ENCODE data around the gene TASL.
"Not testable (repeated sequence)": the region's sequence is repeated elsewhere in the genome, so short reads cannot be mapped to it uniquely, and the experiment has no call there.

Gene TASL

DNA sequence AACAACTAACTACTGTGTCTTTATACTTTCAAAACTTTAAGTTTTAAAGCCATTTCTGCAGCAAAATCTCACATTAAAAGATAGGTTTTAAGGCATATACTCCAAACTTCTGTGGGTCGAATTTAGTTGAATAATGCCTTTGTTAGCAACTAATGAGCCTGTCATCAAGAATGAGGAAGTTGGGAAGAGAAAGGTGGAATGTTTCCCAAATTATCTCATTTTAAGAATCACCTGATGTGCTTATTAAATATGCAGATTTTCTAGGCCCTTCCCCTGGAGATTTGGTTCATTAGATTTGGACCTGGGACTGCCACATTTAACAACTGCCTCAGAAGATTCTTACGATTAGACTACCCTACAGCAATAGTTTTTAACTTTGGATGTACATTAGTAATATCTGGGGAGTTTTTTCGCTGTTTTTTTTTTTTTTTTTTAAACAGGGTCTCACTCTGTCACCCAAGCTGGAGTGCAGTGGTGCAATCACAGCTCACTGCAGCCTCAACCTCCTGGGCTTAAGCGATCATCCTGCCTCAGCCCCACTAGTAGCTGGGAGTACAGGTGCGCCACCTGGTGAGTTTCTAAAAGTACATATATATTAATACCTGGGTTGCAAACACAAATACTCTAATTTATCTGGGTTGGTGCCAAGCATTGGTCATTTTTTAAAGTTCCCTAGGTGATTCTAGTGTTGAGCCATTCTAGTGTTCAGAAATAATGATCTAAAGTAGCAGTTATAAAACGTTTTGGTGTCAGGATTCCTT lies 16.1 kb upstream of the TASL start:
- no peak overlapping the region for H3K4me3 Mint-ChIP-seq

DNA sequence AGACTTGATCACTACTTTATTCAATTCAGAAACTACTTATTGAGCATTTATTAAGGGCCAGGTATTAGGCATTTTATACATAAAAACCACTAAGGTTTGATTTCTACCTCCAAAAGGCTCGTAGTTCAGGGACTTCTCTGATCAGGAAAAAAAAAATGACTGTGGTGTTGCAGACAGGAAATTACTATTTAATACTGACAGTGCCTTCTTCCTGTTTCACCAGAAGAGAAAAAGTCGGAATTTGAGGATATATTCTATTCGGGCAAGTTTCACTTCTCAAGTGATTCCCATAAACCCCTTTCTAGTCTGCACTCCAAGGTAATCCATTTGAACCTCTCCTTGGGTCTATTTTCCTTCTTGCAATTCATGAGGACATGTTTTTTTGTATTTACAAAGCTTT lies 15.3 kb upstream of the TASL start:
- peaks cover 16% of the 10 kb centered on the region for H3K4me1 Mint-ChIP-seq (ENCODE audit: low read depth)
- no peak overlapping the region for H3K27ac Mint-ChIP-seq
- H3K9me3 Mint-ChIP-seq: no peaks in the 10 kb centered on the region
- no peak for DNase-seq
- no peaks in the 10 kb centered on the region for H3K36me3 Mint-ChIP-seq (ENCODE audit: low read depth)
- no peak overlapping the region for H3K4me3 Mint-ChIP-seq
- peaks cover 37% of the 10 kb centered on the region for H3K27me3 Mint-ChIP-seq

More for the DNA sequence above, 16.1 kb upstream of the TASL start:
- Mint-ChIP-seq H3K27me3 (peaks cover 35% of the 10 kb centered on the region), H3K27ac (no peak overlapping the region), H3K36me3 (ENCODE audit: low read depth) (no peaks in the 10 kb centered on the region), H3K9me3 (no peaks in the 10 kb centered on the region), H3K4me1 (ENCODE audit: low read depth) (peaks cover 17% of the 10 kb centered on the region)
- no peak for DNase-seq

DNA sequence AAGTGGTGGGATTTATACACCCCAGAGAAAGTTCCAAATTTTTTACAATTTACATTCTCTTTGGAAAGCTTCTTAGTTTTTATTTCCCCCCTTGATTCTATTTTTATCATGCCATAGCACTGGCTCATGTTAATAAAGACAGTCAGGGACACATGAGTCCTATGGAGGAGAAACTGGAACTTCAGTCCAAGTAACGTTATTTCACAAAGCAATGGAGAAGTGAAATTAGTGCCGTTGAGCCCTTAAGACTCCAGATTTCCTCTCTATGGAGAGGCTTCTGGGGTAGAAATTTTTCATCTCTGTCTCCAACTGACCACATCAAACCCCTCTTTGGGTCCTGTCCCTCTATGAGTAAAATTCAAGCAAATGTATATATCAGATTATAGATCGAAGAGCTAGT lies 12.8 kb upstream of the TASL start:
- H3K36me3 Mint-ChIP-seq (ENCODE audit: low read depth): no peaks in the 10 kb centered on the region
- H3K4me1 Mint-ChIP-seq (ENCODE audit: low read depth): peaks cover 5% of the 10 kb centered on the region
- no peaks in the 10 kb centered on the region for H3K9me3 Mint-ChIP-seq
- peaks cover 30% of the 10 kb centered on the region for H3K27me3 Mint-ChIP-seq
- no peak overlapping the region for H3K4me3 Mint-ChIP-seq
- no peak for DNase-seq
- no peak overlapping the region for H3K27ac Mint-ChIP-seq

DNA sequence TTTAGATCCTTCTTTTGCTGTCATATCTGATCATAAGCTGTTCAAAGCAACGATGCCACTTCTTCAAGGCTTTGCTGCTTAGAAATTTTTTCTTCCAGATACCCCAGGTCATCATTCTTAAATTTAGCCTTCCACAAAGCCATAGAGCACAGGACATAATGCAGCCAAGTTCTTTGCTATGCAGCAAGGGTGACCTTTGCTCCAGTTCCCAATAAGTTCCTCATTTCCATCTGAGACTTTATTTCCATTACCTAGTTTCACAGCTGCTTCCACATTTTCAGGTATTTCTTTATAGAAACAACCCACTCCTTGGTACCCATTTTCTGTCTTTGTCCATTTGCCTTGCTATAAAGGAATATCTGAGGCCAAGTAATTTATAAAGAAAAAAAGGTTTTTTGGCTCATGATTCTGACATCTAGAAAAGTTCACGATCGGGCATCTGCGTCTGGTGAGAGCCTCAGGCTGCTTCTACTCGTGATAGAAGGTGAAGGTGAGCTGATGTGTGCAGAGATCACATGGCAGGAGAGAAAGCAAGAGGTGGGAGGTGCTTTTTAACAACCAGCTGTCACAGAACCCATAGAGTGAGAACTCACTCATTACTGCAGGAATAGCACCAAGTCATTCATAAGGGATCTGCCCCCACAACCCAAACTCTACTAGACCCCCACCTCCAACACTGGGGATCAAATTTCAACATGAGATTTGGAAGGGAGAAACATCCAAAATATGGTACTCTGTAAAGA lies 11.8 kb upstream of the TASL start:
- Mint-ChIP-seq H3K36me3 (ENCODE audit: low read depth) (no peaks in the 10 kb centered on the region), H3K27me3 (peaks cover 23% of the 10 kb centered on the region), H3K9me3 (no peaks in the 10 kb centered on the region), H3K4me3 (no peak overlapping the region), H3K4me1 (ENCODE audit: low read depth) (peaks cover 5% of the 10 kb centered on the region), H3K27ac (no peak overlapping the region)
- DNase-seq: no peak

DNA sequence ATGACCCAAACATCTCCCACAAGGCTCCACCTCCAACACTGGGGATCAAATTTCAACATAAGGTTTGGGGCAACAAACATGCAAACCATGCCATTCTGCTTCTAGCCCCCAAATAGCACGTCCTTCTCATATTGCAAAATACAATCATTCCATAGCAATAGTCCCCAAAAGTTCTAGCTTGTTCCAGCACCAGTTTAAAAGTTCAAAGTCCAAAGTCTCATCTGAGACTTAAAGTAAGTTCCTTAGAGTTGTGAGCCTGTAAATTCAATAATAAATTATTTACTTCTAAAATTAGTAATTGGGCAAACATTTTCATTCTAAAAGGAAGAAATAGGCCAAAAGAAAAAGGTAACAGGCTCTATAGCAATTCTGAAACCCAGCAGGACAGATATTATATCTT lies 8.9 kb upstream of the TASL start:
- Mint-ChIP-seq H3K36me3 (ENCODE audit: low read depth) (no peaks in the 10 kb centered on the region), H3K4me1 (ENCODE audit: low read depth) (peaks cover 2% of the 10 kb centered on the region), H3K27ac (no peak overlapping the region), H3K9me3 (no peaks in the 10 kb centered on the region), H3K4me3 (no peak overlapping the region), H3K27me3 (peaks cover 18% of the 10 kb centered on the region)
- no peak for DNase-seq

DNA sequence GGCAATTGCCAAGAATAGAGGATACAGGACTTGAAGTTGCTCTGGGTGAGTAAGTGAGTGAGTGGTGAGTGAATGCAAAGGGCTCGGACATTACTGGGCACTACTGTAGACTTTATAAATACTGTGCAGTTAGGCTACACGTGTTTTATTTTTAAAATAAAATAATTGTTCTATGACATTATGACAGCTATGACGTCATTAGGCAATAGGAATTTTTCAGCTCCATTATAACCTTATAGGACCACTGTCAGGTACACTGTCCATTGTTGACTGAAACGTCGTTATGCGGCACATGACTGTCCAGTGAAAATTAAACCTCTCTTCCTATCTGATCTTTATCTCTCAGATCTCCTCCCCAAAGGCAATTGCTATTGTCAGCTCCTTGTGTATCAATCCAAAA lies 5.1 kb upstream of the TASL start:
- DNase-seq: no peak
- Mint-ChIP-seq H3K4me3 (no peak overlapping the region), H3K27ac (no peak overlapping the region), H3K27me3 (peaks cover 20% of the 10 kb centered on the region), H3K9me3 (no peaks in the 10 kb centered on the region), H3K36me3 (ENCODE audit: low read depth) (no peaks in the 10 kb centered on the region), H3K4me1 (ENCODE audit: low read depth) (peaks cover 3% of the 10 kb centered on the region)

DNA sequence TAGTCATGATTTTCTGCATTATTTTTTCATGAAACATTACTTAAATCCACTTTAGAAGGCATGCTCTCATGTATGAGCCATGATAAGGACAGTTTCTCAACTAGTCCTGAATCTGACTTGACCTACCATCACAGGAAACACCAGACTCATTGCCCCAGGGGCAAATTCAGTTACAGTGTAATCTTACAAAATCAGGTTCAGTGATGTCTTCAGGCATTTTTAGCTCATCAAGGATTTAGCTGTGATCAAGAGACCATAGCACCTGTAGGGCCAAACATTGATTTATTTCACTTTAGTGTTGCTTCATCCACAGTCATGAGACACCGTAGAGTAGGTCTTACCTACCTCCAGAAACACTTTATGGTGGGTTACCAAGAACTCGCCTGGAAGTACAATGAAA lies 3.1 kb upstream of the TASL start:
- Mint-ChIP-seq H3K27ac (no peak overlapping the region), H3K4me1 (ENCODE audit: low read depth) (peaks cover 16% of the 10 kb centered on the region), H3K36me3 (ENCODE audit: low read depth) (no peaks in the 10 kb centered on the region), H3K4me3 (no peak overlapping the region), H3K9me3 (no peaks in the 10 kb centered on the region), H3K27me3 (peaks cover 20% of the 10 kb centered on the region)
- DNase-seq: no peak

DNA sequence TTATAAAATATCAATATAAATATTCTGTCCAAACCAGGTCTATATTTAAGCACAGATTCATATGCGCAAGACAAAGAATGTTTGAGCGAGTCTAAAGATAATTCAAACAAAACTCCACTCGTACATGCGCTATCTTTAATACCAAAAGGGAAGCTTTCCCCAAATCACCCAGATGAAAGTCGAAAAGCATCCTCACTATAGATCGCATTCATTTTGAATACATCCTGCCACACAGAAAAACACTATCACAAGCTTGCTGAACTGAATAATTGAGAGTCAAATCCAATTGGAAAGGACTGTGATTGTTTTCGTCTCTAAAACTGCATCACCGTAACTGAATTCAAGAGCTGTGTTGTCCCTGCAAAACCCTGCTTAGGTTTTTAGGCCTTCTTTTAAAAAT lies 685 bp downstream of the TASL start:
- Mint-ChIP-seq H3K9me3 (no peaks in the 10 kb centered on the region), H3K36me3 (ENCODE audit: low read depth) (no peaks in the 10 kb centered on the region)
- no peak for DNase-seq

DNA sequence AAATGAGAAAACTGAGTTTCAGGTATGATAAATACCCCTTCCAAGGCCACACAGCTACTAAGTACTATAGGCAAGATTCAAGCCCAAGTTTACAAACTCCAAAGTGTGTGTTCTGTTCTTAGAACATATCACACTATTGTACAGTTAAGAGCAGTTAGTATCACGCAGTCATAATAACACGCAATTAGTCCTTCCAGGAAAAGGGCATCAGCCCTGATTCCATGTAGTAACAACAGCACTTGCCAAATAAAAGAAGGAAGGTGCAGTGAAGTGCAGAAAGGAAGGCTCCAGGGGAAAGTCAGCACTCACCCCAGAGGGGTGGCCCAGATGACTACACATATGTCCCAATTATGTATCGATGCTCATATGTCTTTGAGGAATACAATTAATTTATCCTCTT lies 4.4 kb downstream of the TASL start:
- DNase-seq: no peak
- no peaks in the 10 kb centered on the region for H3K36me3 Mint-ChIP-seq (ENCODE audit: low read depth)
- H3K4me1 Mint-ChIP-seq (ENCODE audit: low read depth): peaks cover 31% of the 10 kb centered on the region
- no peak overlapping the region for H3K4me3 Mint-ChIP-seq
- peaks cover 20% of the 10 kb centered on the region for H3K27me3 Mint-ChIP-seq
- no peaks in the 10 kb centered on the region for H3K9me3 Mint-ChIP-seq
- H3K27ac Mint-ChIP-seq: no peak overlapping the region

More for the DNA sequence above, 685 bp downstream of the TASL start:
- peaks cover 24% of the 10 kb centered on the region for H3K27me3 Mint-ChIP-seq
- peak overlapping the region; percentile 86 for H3K27ac Mint-ChIP-seq
- H3K4me3 Mint-ChIP-seq: peak overlapping the region; percentile 80
- peaks cover 27% of the 10 kb centered on the region for H3K4me1 Mint-ChIP-seq (ENCODE audit: low read depth)

DNA sequence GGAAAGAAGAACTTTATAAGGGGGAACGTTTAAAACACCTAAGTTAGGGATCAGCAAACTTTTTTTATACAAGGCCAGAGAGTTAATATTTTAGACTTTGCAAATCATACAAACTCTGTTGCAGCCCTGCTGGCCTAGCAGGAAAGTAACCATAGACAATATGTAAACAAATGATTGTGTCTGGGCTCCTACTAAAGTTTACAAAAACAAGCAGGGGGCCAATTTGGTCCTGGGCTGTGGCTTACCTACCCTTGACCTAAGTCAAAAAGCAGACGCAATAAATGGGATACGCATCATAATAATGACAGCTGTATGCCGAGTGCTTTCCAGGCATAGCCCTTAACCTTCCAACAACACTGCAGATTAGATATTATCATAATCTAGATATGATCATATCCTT lies 4.9 kb downstream of the TASL start:
- H3K27me3 Mint-ChIP-seq: peaks cover 20% of the 10 kb centered on the region
- H3K4me1 Mint-ChIP-seq (ENCODE audit: low read depth): peaks cover 30% of the 10 kb centered on the region
- H3K4me3 Mint-ChIP-seq: no peak overlapping the region
- H3K36me3 Mint-ChIP-seq (ENCODE audit: low read depth): no peaks in the 10 kb centered on the region
- H3K9me3 Mint-ChIP-seq: no peaks in the 10 kb centered on the region
- DNase-seq: no peak
- H3K27ac Mint-ChIP-seq: no peak overlapping the region

DNA sequence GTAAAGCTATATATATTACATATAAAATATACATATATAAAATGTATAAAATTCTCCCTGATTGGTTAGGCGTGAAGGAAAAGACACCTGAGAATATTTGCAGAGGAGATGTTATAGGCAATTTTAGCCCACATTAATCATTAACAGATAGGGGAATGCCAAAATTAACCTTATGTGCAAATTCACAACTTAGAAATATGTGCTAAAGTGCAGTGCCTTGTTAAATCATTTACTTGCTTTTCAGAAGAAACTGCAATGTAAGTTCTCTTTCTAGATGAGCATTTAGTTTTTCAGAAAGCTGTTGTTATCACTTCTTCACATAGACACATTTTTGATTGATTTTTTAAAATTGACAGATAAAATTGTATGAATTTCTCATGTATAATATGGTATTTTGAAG lies 5.6 kb downstream of the TASL start:
- Mint-ChIP-seq H3K27me3 (peaks cover 20% of the 10 kb centered on the region), H3K36me3 (ENCODE audit: low read depth) (no peaks in the 10 kb centered on the region), H3K4me1 (ENCODE audit: low read depth) (peaks cover 23% of the 10 kb centered on the region), H3K9me3 (no peaks in the 10 kb centered on the region), H3K4me3 (no peak overlapping the region), H3K27ac (no peak overlapping the region)
- DNase-seq: no peak

DNA sequence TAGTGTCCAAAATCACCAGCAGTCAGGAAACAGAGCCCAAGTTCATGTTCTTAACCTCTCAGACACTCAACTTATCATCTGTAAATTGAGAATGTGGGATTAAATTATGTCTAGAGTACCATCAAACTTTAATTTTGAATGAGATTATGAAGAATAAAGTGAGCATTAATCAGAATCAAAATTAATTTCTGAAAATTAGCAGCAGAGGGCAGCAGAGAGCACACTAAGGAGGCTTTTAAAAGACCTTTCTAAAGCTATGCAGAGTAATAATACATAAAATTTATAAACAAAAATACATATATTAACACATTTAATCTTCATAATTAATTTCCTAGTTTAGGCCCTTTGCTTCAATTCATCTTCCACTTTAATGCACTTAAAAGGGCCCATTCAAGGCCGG lies 7.1 kb downstream of the TASL start:
- Mint-ChIP-seq H3K4me1 (ENCODE audit: low read depth) (peaks cover 17% of the 10 kb centered on the region), H3K4me3 (no peak overlapping the region), H3K36me3 (ENCODE audit: low read depth) (no peaks in the 10 kb centered on the region), H3K9me3 (no peaks in the 10 kb centered on the region), H3K27ac (no peak overlapping the region), H3K27me3 (peaks cover 17% of the 10 kb centered on the region)
- no peak for DNase-seq

DNA sequence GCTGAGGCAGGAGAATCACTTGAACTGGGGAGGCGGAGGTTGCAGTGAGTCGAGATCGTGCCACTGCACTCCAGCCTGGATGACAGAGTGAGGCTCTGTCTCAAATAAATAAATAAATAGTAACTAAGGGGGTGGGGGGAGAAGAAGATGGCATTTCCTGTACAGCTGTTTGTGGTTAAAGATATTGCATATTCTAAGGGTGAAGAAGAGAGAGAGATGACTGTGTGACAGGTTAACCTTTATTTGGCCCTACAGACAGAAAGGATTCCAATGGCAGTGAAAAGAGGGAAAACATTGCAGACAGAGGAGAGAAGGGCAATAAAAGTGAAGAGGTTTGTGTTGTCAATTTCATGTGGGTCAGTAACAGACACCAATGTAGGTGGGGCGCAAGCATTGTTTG lies 9.4 kb downstream of the TASL start:
- peaks cover 1% of the 10 kb centered on the region for H3K36me3 Mint-ChIP-seq (ENCODE audit: low read depth)
- H3K27me3 Mint-ChIP-seq: peaks cover 15% of the 10 kb centered on the region
- H3K4me1 Mint-ChIP-seq (ENCODE audit: low read depth): peaks cover 7% of the 10 kb centered on the region
- no peak overlapping the region for H3K27ac Mint-ChIP-seq
- H3K9me3 Mint-ChIP-seq: peaks cover 2% of the 10 kb centered on the region
- no peak overlapping the region for H3K4me3 Mint-ChIP-seq
- DNase-seq: no peak

DNA sequence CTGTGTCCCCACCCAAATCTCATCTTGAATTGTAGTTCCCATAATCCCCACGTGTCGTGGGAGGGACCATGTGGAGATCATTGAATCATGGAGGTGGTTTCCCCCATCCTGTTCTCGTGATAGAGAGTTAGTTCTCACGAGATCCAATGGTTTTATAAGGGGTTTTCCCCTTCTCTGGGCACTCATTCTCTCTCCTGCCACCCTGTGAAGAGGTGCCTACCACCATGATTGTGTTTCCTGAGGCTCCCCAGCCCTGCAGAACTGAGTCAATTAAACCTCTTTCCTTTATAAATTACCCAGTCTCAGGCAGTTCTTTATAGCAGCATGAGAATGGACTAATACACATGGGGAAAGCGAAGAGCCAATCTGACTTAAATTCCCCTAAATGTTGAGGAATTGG lies 14.5 kb downstream of the TASL start:
- H3K27me3 Mint-ChIP-seq: peaks cover 25% of the 10 kb centered on the region
- not testable (repeated sequence) for H3K36me3 Mint-ChIP-seq (ENCODE audit: low read depth); H3K27ac Mint-ChIP-seq; H3K4me3 Mint-ChIP-seq; H3K9me3 Mint-ChIP-seq; H3K4me1 Mint-ChIP-seq (ENCODE audit: low read depth); DNase-seq

DNA sequence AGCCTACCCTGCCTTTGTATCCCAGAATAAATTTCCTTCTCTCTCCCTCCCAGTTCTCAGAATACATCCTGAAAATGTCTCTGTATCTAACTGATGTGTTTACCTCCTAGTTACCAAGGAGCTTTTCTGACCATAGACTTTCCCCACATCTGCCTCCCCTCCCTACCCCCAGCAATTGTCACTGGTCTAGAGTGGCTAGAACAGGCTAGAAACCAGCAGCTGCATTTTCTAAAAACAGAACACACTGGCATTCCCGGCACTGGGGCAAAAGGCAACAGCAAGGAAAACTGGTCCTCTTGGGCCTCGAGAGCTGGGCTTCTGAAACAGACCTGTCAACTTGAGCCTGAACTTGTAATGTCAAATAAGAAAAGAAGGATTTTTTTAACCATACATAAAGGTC lies 16.4 kb downstream of the TASL start:
- H3K27ac Mint-ChIP-seq: no peak overlapping the region
- H3K9me3 Mint-ChIP-seq: peaks cover 7% of the 10 kb centered on the region
- H3K27me3 Mint-ChIP-seq: peaks cover 25% of the 10 kb centered on the region
- no peak overlapping the region for H3K4me3 Mint-ChIP-seq
- DNase-seq: no peak
- peaks cover 4% of the 10 kb centered on the region for H3K36me3 Mint-ChIP-seq (ENCODE audit: low read depth)
- H3K4me1 Mint-ChIP-seq (ENCODE audit: low read depth): peaks cover 2% of the 10 kb centered on the region
